CD4-positive, alpha-beta T cell (primary cell): ENCODE data around the gene B3GNT3. TPM values are rescaled to one million over a fixed set of nuclear protein-coding genes. Genes with fewer than 3 reads are reported as not detected.

Experiments
- ATAC-seq: fragments of 200-7000 bp; cut with Tn5 transposase; one replicate; pipeline ENCODE4 v1.10.0; 2022; ENCODE audit warnings: mild to moderate bottlenecking; ENCODE audit not compliant: poor library complexity
- CTCF ChIA-PET: fragments of 350-600 bp; sonication (Branson Sonifier 250); formaldehyde crosslinking; loops from one replicate; lab custom pipeline; 2021; ENCODE audit warnings: antibody characterized with exemption, inconsistent platforms; lab: Charles Lee
- POLR2A ChIA-PET: fragments of 350-600 bp; sonication (Branson Sonifier 250); formaldehyde crosslinking; loops from one replicate; lab custom pipeline; 2021; ENCODE audit warnings: antibody characterized with exemption, inconsistent platforms; lab: Charles Lee
- DNase-seq, 14 experiments: peaks; one replicate each; pipeline ENCODE4 v3.0.0-alpha.2; 2013 to 2020; ENCODE audit warnings: mixed read lengths in 2 of 14
- H3K27ac ChIP-seq, 2 donors: one replicate each; pipeline versions ENCODE4 v1.5.1 to v1.7.0; 2013; ENCODE audit warnings: low read length in 2 of 2, low read depth in 1 of 2, mild to moderate bottlenecking in 1 of 2
- H3K27me3 ChIP-seq, 2 experiments: 1 replicate in 1 of 2; 2 replicates in 1 of 2; pipeline versions ENCODE4 v1.6.1 to v1.7.0; 2013; ENCODE audit warnings: low read length in 2 of 2, control low read depth in 1 of 2, mild to moderate bottlenecking in 1 of 2, moderate library complexity in 1 of 2; ENCODE audit not compliant: insufficient read depth in 2 of 2, control insufficient read depth in 1 of 2
- H3K36me3 ChIP-seq: one replicate; pipeline ENCODE4 v1.6.1; 2013; ENCODE audit warnings: low read length, control low read depth; ENCODE audit not compliant: insufficient read depth
- H3K4me1 ChIP-seq: one replicate; pipeline ENCODE4 v1.6.1; 2013; ENCODE audit warnings: low read length, control low read depth; ENCODE audit not compliant: insufficient read depth
- H3K4me3 ChIP-seq: one replicate; pipeline ENCODE4 v1.5.1; 2013; ENCODE audit warnings: mild to moderate bottlenecking, low read length, moderate library complexity
- H3K9me3 ChIP-seq, 2 experiments: 1 replicate in 1 of 2; 2 replicates in 1 of 2; pipeline versions ENCODE4 v1.6.1 to v1.7.0; 2013; ENCODE audit warnings: low read length in 2 of 2, mild to moderate bottlenecking in 2 of 2, control low read depth in 1 of 2, moderate library complexity in 1 of 2; ENCODE audit not compliant: control insufficient read depth in 1 of 2, insufficient read depth in 1 of 2
- H3K27ac Mint-ChIP-seq: one replicate; pipeline ENCODE4 v1.8.0; 2020; ENCODE audit warnings: mixed read lengths
- H3K27me3 Mint-ChIP-seq: one replicate; pipeline ENCODE4 v1.8.0; 2021; ENCODE audit warnings: mixed read lengths
- H3K36me3 Mint-ChIP-seq: one replicate; pipeline ENCODE4 v1.8.0; 2021; ENCODE audit warnings: low read depth, mixed read lengths
- H3K4me1 Mint-ChIP-seq: one replicate; pipeline ENCODE4 v1.8.0; 2021; ENCODE audit warnings: low read depth, mixed read lengths
- H3K4me3 Mint-ChIP-seq: one replicate; pipeline ENCODE4 v1.8.0; 2020; ENCODE audit warnings: mild to moderate bottlenecking, mixed read lengths
- H3K9me3 Mint-ChIP-seq: one replicate; pipeline ENCODE4 v1.8.0; 2020; ENCODE audit warnings: mixed read lengths
- CTCF ChIP-seq: fragments of 200-600 bp; IDR thresholded peaks from one replicate; pipeline ENCODE4 v1.8.0; 2022; ENCODE audit warnings: antibody characterized with exemption, mild to moderate bottlenecking
- intact Hi-C, 2 experiments: fragments of 100-400 bp; cut with DNase I in 1 of 2; cut with micrococcal nuclease in 1 of 2; formaldehyde crosslinking; loops; one replicate each; pipeline versions ENCODE4 v1.15.1 to v1.9.0; 2023 to 2025; cut with DNase I, micrococcal nuclease
- total RNA-seq, 174 experiments: library from RNA in 2 of 174; stranded (reverse) in 2 of 174; gene quantifications; one replicate each; pipeline ENCODE4 v1.2.3 and lab custom pipeline; 2021 to 2026

B3GNT3 gene
- total RNA-seq, 2 experiments from 2014 or later = 0.39 to 0.52 TPM

GRCh38 chr19:17862711-17863519 lies 68.0 kb downstream of the B3GNT3 start:
- H3K27ac Mint-ChIP-seq = peak overlapping the region; percentile 70
- Histone ChIP-seq H3K4me3 (no peak overlapping the region), H3K27ac (no peak overlapping the region), H3K9me3 (no peaks in the 10 kb centered on the region), H3K27me3 (no peaks in the 10 kb centered on the region), H3K36me3 (peaks cover 44% of the 10 kb centered on the region), H3K4me1 (peaks cover 28% of the 10 kb centered on the region)
- ATAC-seq (no peak), DNase-seq (no peak)
- TF ChIP-seq CTCF = no peak
- H3K36me3 Mint-ChIP-seq = peaks cover 57% of the 10 kb centered on the region
- H3K4me1 Mint-ChIP-seq = peaks cover 30% of the 10 kb centered on the region
- H3K27me3 Mint-ChIP-seq = no peaks in the 10 kb centered on the region
- H3K9me3 Mint-ChIP-seq = no peaks in the 10 kb centered on the region
- intact Hi-C loops = loop anchor here in 1 of 2 experiments (1.0 kb wide), 1 partner anchor 9 kb away; no protein-coding TSS in a partner anchor
- peak overlapping the region; percentile 74 for H3K4me3 Mint-ChIP-seq
- CTCF ChIA-PET = interaction anchor here (3.2 kb wide), 1 partner anchor 70 kb away, joined by 9 read pairs; the partner anchor contains the start of gene CCDC124
- POLR2A ChIA-PET = interaction anchor here (2.0 to 3.8 kb wide), 2 partner anchors 14 to 70 kb away, joined by 7 to 75 read pairs; partner anchors contain the start of genes CCDC124 and JAK3

Other genes with a start within 250 kb of the B3GNT3 start
- gene COLGALT1, start 239.5 kb upstream of the B3GNT3 start, total RNA-seq = 10 to 100 TPM; 30.3 to 30.6 TPM
- gene UNC13A, start 106.8 kb upstream of the B3GNT3 start, total RNA-seq = under 1 TPM; 0.11 to 0.14 TPM
- gene MAP1S, start 75.7 kb upstream of the B3GNT3 start, total RNA-seq = 10 to 100 TPM; 18.1 to 21.4 TPM
- gene FCHO1, start 43.7 kb upstream of the B3GNT3 start, total RNA-seq = 10 to 100 TPM; 40.7 to 43.1 TPM
- 1 to 10 TPM; 7.2 to 7.6 TPM for gene INSL3, start 26.4 kb downstream of the B3GNT3 start, total RNA-seq
- gene JAK3, start 52.8 kb downstream of the B3GNT3 start, total RNA-seq = 100 to 1,000 TPM; 120 to 121 TPM
- 1,000 to 10,000 TPM; 4,157 to 4,260 TPM for gene RPL18A, start 64.8 kb downstream of the B3GNT3 start, total RNA-seq
- gene SLC5A5, start 76.8 kb downstream of the B3GNT3 start, total RNA-seq = 1 to 10 TPM; 1.6 TPM
- 10 to 100 TPM; 26.9 to 28.1 TPM for gene CCDC124, start 137.9 kb downstream of the B3GNT3 start, total RNA-seq
- not detected for gene KCNN1, start 172.0 kb downstream of the B3GNT3 start, total RNA-seq
- 100 to 1,000 TPM; 325 to 341 TPM for gene ARRDC2, start 213.0 kb downstream of the B3GNT3 start, total RNA-seq